ENCODE measurements around the gene HINT2.

DNA sequence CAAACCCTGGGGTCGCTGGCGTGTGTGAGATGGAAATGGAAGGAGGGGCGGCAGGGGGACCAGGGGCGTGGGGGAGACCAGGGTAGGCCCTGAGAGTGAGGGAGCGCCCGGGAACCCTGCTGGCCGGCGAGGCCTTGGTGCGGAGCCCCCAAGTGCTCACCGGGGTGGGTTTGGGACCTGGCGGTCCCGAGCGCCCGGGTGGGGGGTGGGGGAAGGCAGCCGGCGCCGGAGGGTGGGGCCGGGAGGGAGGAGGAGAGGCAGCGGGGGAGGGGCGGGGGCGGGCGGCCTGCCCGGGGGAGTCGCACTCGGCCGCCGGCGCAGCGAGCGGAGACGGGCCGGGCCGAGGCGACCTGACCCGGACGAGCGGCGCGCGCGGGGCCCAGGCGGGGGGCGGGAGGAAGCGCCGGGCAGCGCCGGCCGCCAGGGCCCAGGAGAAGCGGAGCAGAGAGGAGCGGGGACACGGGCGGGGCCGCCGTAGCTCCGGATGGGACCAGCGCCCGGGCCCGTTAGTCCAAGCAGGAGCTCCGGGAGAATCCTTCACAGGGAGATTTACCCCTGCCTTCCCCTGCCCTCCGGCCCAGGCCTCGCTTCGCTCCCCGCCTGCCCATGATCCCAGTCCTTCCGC, 23.4 kb downstream of the HINT2 start, which contains the start of gene NPR2:
- TF ChIP-seq, protein P1, sequence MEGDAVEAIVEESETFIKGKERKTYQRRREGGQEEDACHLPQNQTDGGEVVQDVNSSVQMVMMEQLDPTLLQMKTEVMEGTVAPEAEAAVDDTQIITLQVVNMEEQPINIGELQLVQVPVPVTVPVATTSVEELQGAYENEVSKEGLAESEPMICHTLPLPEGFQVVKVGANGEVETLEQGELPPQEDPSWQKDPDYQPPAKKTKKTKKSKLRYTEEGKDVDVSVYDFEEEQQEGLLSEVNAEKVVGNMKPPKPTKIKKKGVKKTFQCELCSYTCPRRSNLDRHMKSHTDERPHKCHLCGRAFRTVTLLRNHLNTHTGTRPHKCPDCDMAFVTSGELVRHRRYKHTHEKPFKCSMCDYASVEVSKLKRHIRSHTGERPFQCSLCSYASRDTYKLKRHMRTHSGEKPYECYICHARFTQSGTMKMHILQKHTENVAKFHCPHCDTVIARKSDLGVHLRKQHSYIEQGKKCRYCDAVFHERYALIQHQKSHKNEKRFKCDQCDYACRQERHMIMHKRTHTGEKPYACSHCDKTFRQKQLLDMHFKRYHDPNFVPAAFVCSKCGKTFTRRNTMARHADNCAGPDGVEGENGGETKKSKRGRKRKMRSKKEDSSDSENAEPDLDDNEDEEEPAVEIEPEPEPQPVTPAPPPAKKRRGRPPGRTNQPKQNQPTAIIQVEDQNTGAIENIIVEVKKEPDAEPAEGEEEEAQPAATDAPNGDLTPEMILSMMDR (IDR thresholded peaks at IDR 0.05; ENCODE audit: low read depth, low read length) = no peak
- no peak for TF ChIP-seq EZH2phosphoT487 (IDR thresholded peaks at IDR 0.05; ENCODE audit: low read depth)

All from OCI-LY3 (cell line).